HEK293 (cell line): ENCODE results near the gene ATP6V1G1.

Experiments
- CTCF ChIA-PET: fragments of 350-600 bp; formaldehyde crosslinking; extraction: SDS; loops from one replicate; lab custom pipeline; 2021; ENCODE audit warnings: antibody characterized with exemption; lab: Yijun Ruan, JAX
- POLR2A ChIA-PET: fragments of 300-600 bp; formaldehyde crosslinking; extraction: SDS; loops from one replicate; lab custom pipeline; 2020; ENCODE audit warnings: antibody characterized with exemption, inconsistent platforms; lab: Yijun Ruan, JAX
- H3K27ac ChIP-seq: fragments of 200-500 bp; sonication (Bioruptor generic); 2 replicates; pipeline ENCODE4 v1.5.1; 2014; ENCODE audit warnings: low read depth, low read length, control low read depth, inconsistent platforms; ENCODE audit errors: extremely low read depth
- H3K36me3 ChIP-seq, 2 experiments: fragments of 200-500 bp in 1 of 2; sonication (Bioruptor generic) in 1 of 2; 1 replicate in 1 of 2; 2 replicates in 1 of 2; pipeline ENCODE4 v1.5.1; 2014 to 2017; ENCODE audit warnings: inconsistent platforms in 2 of 2, low read length in 2 of 2; ENCODE audit not compliant: control insufficient read depth in 2 of 2, insufficient read depth in 1 of 2
- H3K4me1 ChIP-seq: fragments of 200-500 bp; sonication (Bioruptor generic); 2 replicates; pipeline ENCODE4 v1.5.1; 2014; ENCODE audit warnings: mild to moderate bottlenecking, low read length, inconsistent platforms; ENCODE audit not compliant: control insufficient read depth, insufficient read depth
- H3K4me3 ChIP-seq: 2 replicates; pipeline ENCODE4 v1.5.1; 2011; ENCODE audit warnings: low read depth, mild to moderate bottlenecking, control low read depth, low read length, moderate library complexity
- H3K9me3 ChIP-seq: fragments of 200-500 bp; sonication (Bioruptor generic); 2 replicates; pipeline ENCODE4 v1.5.1; 2014; ENCODE audit warnings: low read depth, low read length, inconsistent platforms; ENCODE audit not compliant: control insufficient read depth, insufficient read depth
- FEZF1 ChIP-seq: fragments of 450-650 bp; formaldehyde crosslinking; IDR thresholded peaks from 2 replicates; pipeline ENCODE4 v1.5.1; 2016; ENCODE audit warnings: missing biosample characterization, missing genetic modification characterization
- HOXA7 ChIP-seq: sonication (generic); formaldehyde crosslinking; IDR thresholded peaks from 2 replicates; pipeline ENCODE4 v1.8.1; 2022; ENCODE audit warnings: missing genetic modification reagents, borderline replicate concordance
- OSR2 ChIP-seq: fragments of 450-650 bp; formaldehyde crosslinking; IDR thresholded peaks from 2 replicates; pipeline ENCODE4 v1.5.1; 2016; ENCODE audit warnings: missing biosample characterization, missing genetic modification characterization
- OVOL3 ChIP-seq: fragments of 450-650 bp; formaldehyde crosslinking; IDR thresholded peaks from 2 replicates; pipeline ENCODE4 v1.5.1; 2016; ENCODE audit warnings: missing biosample characterization, missing genetic modification characterization
- PRDM4 ChIP-seq: fragments of 450-650 bp; formaldehyde crosslinking; IDR thresholded peaks from 2 replicates; pipeline ENCODE4 v1.5.1; 2017; ENCODE audit warnings: missing biosample characterization, missing genetic modification characterization
- ZBTB49 ChIP-seq: fragments of 450-650 bp; formaldehyde crosslinking; IDR thresholded peaks from 2 replicates; pipeline ENCODE4 v1.5.1; 2016; ENCODE audit warnings: missing biosample characterization, missing genetic modification characterization, low read depth
- ZBTB8A ChIP-seq: fragments of 450-650 bp; formaldehyde crosslinking; IDR thresholded peaks from 2 replicates; pipeline ENCODE4 v1.5.1; 2016; ENCODE audit warnings: missing biosample characterization, missing genetic modification characterization
- ZNF184 ChIP-seq: fragments of 450-650 bp; IDR thresholded peaks from 2 replicates; pipeline ENCODE4 v1.5.1; 2018; ENCODE audit warnings: missing biosample characterization, mild to moderate bottlenecking, missing genetic modification characterization
- ZNF214 ChIP-seq: fragments of 450-650 bp; formaldehyde crosslinking; IDR thresholded peaks from 2 replicates; pipeline ENCODE4 v1.5.1; 2017; ENCODE audit warnings: missing biosample characterization, mild to moderate bottlenecking, missing genetic modification characterization, borderline replicate concordance
- ZNF266 ChIP-seq: fragments of 450-650 bp; formaldehyde crosslinking; IDR thresholded peaks from 2 replicates; pipeline ENCODE4 v1.5.1; 2016; ENCODE audit warnings: missing biosample characterization, missing genetic modification characterization, low read depth
- ZNF274 ChIP-seq, 2 experiments: fragments of 200-500 bp in 1 of 2; fragments of 450-650 bp in 1 of 2; sonication (Bioruptor generic) in 1 of 2; formaldehyde crosslinking in 1 of 2; IDR thresholded peaks; 2 replicates each; pipeline versions ENCODE4 v1.5.1 to v1.6.1; 2014 to 2016; ENCODE audit warnings: borderline replicate concordance in 1 of 2, inconsistent platforms in 1 of 2, low read length in 1 of 2, missing biosample characterization in 1 of 2, missing genetic modification characterization in 1 of 2
- ZNF302 ChIP-seq: fragments of 450-650 bp; formaldehyde crosslinking; IDR thresholded peaks from 2 replicates; pipeline ENCODE4 v1.5.1; 2016; ENCODE audit warnings: missing biosample characterization, missing genetic modification characterization, low read depth
- ZNF423 ChIP-seq: fragments of 450-650 bp; formaldehyde crosslinking; IDR thresholded peaks from 2 replicates; pipeline ENCODE4 v1.5.1; 2016; ENCODE audit warnings: missing biosample characterization, missing genetic modification characterization
- ZNF664 ChIP-seq: fragments of 450-650 bp; formaldehyde crosslinking; IDR thresholded peaks from 2 replicates; pipeline ENCODE4 v1.5.1; 2016; ENCODE audit warnings: missing biosample characterization, missing genetic modification characterization
- ZNF670 ChIP-seq: fragments of 450-650 bp; formaldehyde crosslinking; IDR thresholded peaks from 2 replicates; pipeline ENCODE4 v1.5.1; 2016; ENCODE audit warnings: missing biosample characterization, missing genetic modification characterization, low read depth
- ZNF785 ChIP-seq: fragments of 450-650 bp; formaldehyde crosslinking; IDR thresholded peaks from 2 replicates; pipeline ENCODE4 v1.5.1; 2016; ENCODE audit warnings: missing biosample characterization, missing genetic modification characterization
- ZNF792 ChIP-seq: fragments of 450-650 bp; formaldehyde crosslinking; IDR thresholded peaks from 2 replicates; pipeline ENCODE4 v1.5.1; 2016; ENCODE audit warnings: missing biosample characterization, missing genetic modification characterization
- ZNF830 ChIP-seq: fragments of 450-650 bp; IDR thresholded peaks from 2 replicates; pipeline ENCODE4 v1.5.0; 2018; ENCODE audit warnings: missing biosample characterization, missing genetic modification characterization, low read depth, mild to moderate bottlenecking, moderate library complexity

The ATP6V1G1 gene

GRCh38 chr9:114545055-114545454, 42.5 kb upstream of the ATP6V1G1 start:
- no peak for TF ChIP-seq ZBTB8A (tag by site-specific recombination)
- TF ChIP-seq ZBTB49 (tag by site-specific recombination): no peak
- TF ChIP-seq ZNF792 (tag by site-specific recombination): no peak
- no peak for TF ChIP-seq ZNF664
- TF ChIP-seq, all 188 proteins: peak for 0
- ChIA-PET POLR2A (no interaction called here), CTCF (interaction anchor here (1.4 to 1.5 kb wide), 2 partner anchors 19 to 58 kb away, joined by 3 to 7 read pairs; no protein-coding TSS in a partner anchor)
- H3K36me3 ChIP-seq: no peaks in the 10 kb centered on the region
- no peaks in the 10 kb centered on the region for H3K4me1 ChIP-seq
- H3K4me3 ChIP-seq: no peak overlapping the region
- no peaks in the 10 kb centered on the region for H3K9me3 ChIP-seq
- H3K27ac ChIP-seq: no peak overlapping the region

- H3K4me1 ChIP-seq: no peaks in the 10 kb centered on the region
- no peak overlapping the region for H3K4me3 ChIP-seq
- ChIA-PET CTCF (interaction anchor here (1.1 to 1.9 kb wide), 3 partner anchors 9 to 107 kb away, joined by 3 to 8 read pairs (median 5); no protein-coding TSS in a partner anchor), POLR2A (no interaction called here)
- TF ChIP-seq ZNF184 (no peak), ZNF423 (tag by site-specific recombination) (no peak), ZNF785 (no peak), ZNF830 (tag by site-specific recombination) (no peak), ZNF214 (tag by site-specific recombination) (no peak), HOXA7 (CRISPR knock-in tag) (no peak), ZNF274 (IDR thresholded peaks at IDR 0.05; ENCODE audit: low read length) (no peak), ZNF274 (tag by site-specific recombination; IDR thresholded peaks at IDR 0.05; ENCODE audit: borderline replicate concordance) (no peak), OVOL3 (tag by site-specific recombination) (no peak), ZNF670 (tag by site-specific recombination) (no peak), ZNF302 (tag by site-specific recombination) (no peak), FEZF1 (tag by site-specific recombination) (no peak)
- no peak overlapping the region for H3K27ac ChIP-seq
- H3K36me3 ChIP-seq: no peaks in the 10 kb centered on the region
- no peaks in the 10 kb centered on the region for H3K9me3 ChIP-seq
These were observed 40.7 kb upstream of the ATP6V1G1 start for GRCh38 chr9:114546851-114547250.

- Histone ChIP-seq H3K27ac (no peak overlapping the region), H3K36me3 (no peaks in the 10 kb centered on the region), H3K9me3 (no peaks in the 10 kb centered on the region)
- POLR2A ChIA-PET: interaction anchor here (0.9 to 1.5 kb wide), 2 partner anchors 10 to 38 kb away, joined by 3 to 4 read pairs; partner anchors contain the start of gene ATP6V1G1
- TF ChIP-seq ZNF266 (tag by site-specific recombination) (no peak), OSR2 (no peak), PRDM4 (tag by site-specific recombination) (no peak)
- TF ChIP-seq, all 188 proteins: peak for 0
- Histone ChIP-seq H3K4me3 (no peak overlapping the region), H3K4me1 (no peaks in the 10 kb centered on the region)
- CTCF ChIA-PET: interaction anchor here (0.6 to 2.2 kb wide), 4 partner anchors 9 to 264 kb away, joined by 3 to 6 read pairs (median 4); no protein-coding TSS in a partner anchor
These were observed 37.8 kb upstream of the ATP6V1G1 start for GRCh38 chr9:114549697-114550330.
